ENCODE data around the gene RSKR. TPM values are rescaled to one million over a fixed set of nuclear protein-coding genes. Genes with fewer than 3 reads are reported as not detected.

Gene RSKR
- total and polyA plus RNA-seq, 9 of the 15 experiments (the other 6 are each of a cell fraction or from before 2014, with no cell fraction given), result 1.4 to 42.3 (median 16.2) TPM

- no peak for TF ChIP-seq GTF2E2 (tag; IDR thresholded peaks at IDR 0.05)
- peak; percentile 5; the same call in 1 of the 2 replicates for TF ChIP-seq ZNF175 (CRISPR knock-in tag; IDR thresholded peaks at IDR 0.05; ENCODE audit: low read depth)
- TF ChIP-seq MIER1 (IDR thresholded peaks at IDR 0.05; ENCODE audit: low read depth), result no peak
- no peak for TF ChIP-seq MYBL2 (IDR thresholded peaks at IDR 0.05; ENCODE audit: low read depth)
- no peak for TF ChIP-seq MYBL2 (CRISPR knock-in tag; IDR thresholded peaks at IDR 0.05; ENCODE audit: borderline replicate concordance)
- TF ChIP-seq ZBTB11 (CRISPR knock-in tag; IDR thresholded peaks at IDR 0.05), result no peak
- TF ChIP-seq KDM4B (IDR thresholded peaks at IDR 0.05; ENCODE audit: borderline replicate concordance in 2 of 2, low read depth in 1 of 2), result no peak
- TF ChIP-seq ZNF445 (CRISPR knock-in tag; IDR thresholded peaks at IDR 0.05; ENCODE audit: low read depth), result no peak
- no peak for TF ChIP-seq EP400 (IDR thresholded peaks at IDR 0.05)
- TF ChIP-seq NFIC (IDR thresholded peaks at IDR 0.05), result peak; percentile 99
- no peak for TF ChIP-seq ZNF644 (tag; IDR thresholded peaks at IDR 0.05; ENCODE audit: low read depth)
- no peak for TF ChIP-seq ZBTB26 (CRISPR knock-in tag; IDR thresholded peaks at IDR 0.05)
- no peak for TF ChIP-seq JUNB (CRISPR knock-in tag; conservative IDR thresholded peaks at IDR 0.05)
- TF ChIP-seq RB1 (IDR thresholded peaks at IDR 0.05; ENCODE audit: low read depth), result 0 out of 2 replicates have a peak, but pooled peaks have one; percentile 8
- 0 out of 2 replicates have a peak, but pooled peaks have one; percentile 3 for TF ChIP-seq CREB3 (tag; conservative IDR thresholded peaks at IDR 0.05; ENCODE audit: low read depth)
- no peak for TF ChIP-seq RUNX1 (IDR thresholded peaks at IDR 0.05; ENCODE audit: low read depth)
- no peak for TF ChIP-seq POLR2B (IDR thresholded peaks at IDR 0.05; ENCODE audit: low read depth, partially characterized antibody)
- TF ChIP-seq ZKSCAN8 (CRISPR knock-in tag; IDR thresholded peaks at IDR 0.05), result no peak
- no peak for TF ChIP-seq SP1 (CRISPR knock-in tag; IDR thresholded peaks at IDR 0.05)
- 0 out of 2 replicates have a peak, but pooled peaks have one; percentile 18 for TF ChIP-seq SMAD4 (CRISPR knock-in tag; conservative IDR thresholded peaks at IDR 0.05)
- TF ChIP-seq FUS (optimal IDR thresholded peaks at IDR 0.05; ENCODE audit: low read depth, low read length), result no peak
- TF ChIP-seq, protein P1, sequence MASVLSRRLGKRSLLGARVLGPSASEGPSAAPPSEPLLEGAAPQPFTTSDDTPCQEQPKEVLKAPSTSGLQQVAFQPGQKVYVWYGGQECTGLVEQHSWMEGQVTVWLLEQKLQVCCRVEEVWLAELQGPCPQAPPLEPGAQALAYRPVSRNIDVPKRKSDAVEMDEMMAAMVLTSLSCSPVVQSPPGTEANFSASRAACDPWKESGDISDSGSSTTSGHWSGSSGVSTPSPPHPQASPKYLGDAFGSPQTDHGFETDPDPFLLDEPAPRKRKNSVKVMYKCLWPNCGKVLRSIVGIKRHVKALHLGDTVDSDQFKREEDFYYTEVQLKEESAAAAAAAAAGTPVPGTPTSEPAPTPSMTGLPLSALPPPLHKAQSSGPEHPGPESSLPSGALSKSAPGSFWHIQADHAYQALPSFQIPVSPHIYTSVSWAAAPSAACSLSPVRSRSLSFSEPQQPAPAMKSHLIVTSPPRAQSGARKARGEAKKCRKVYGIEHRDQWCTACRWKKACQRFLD (CRISPR knock-in tag; IDR thresholded peaks at IDR 0.05), result no peak
- TF ChIP-seq CTBP1 (IDR thresholded peaks at IDR 0.05; ENCODE audit: borderline replicate concordance), result no peak
These were observed 36.5 kb downstream of the RSKR start (continued) for GRCh38 chr17:28577466-28577824.

Measured in K562 (cell line).